22Rv1 (cell line): Measurements from ENCODE around the gene GPC5.

Experiments
- CTCF ChIP-seq: fragments of 450-650 bp; IDR thresholded peaks from 2 replicates; pipeline ENCODE4 v1.5.1; 2017; ENCODE audit warnings: mild to moderate bottlenecking
- ZFX ChIP-seq: fragments of 450-650 bp; IDR thresholded peaks from 2 replicates; pipeline ENCODE4 v1.6.1; 2017; ENCODE audit warnings: antibody characterized with exemption, borderline replicate concordance

- TF ChIP-seq CTCF (no peak), ZFX (no peak)
Observed at GRCh38 chr13:91357613-91358386, 40.6 kb upstream of the GPC5 start.
